Measurements from ENCODE around the gene GNB3.

The GNB3 gene

DNA sequence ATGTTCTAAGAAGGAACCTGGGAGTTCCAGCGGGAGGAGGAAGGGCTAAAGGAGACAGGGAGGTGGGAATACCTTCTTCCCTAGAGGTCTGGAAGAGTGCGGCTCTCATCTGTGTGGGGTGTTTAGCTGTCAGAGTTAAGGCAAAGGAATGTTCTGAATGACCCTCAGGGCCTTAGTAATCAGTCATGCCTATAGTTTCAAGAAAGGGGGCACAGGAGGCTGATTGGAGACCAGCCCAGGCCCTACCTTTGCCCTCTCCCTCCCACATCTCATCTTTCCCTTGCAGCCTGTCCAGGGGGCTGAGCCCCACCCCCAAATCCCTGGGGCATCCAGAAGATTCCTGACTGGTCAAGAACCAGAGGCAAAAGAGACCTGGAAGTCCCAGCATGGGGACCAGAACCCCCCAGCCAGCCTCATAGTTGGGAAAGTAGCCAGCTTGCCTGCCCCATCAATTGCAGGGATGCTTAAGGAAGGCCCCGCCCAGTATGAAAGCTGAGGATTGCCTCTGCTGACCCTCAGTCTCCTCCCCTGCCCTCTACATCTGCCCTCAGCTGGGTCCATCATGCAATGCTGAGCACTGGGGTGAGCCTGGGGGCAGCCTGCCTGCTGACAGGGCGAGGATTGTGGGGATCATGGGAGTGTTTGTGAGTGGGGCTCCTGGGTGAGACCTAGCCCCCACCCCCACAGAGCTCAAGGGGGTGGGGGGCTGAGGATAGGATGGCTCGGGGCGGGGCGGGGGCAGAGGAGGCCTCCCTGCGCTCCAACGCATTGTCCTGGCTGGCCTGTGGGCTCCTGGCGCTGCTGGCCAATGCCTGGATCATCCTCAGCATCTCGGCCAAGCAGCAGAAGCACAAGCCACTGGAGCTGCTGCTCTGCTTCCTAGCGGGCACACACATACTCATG, 17.3 kb upstream of the GNB3 start:
- H3K4me3 ChIP-seq (ENCODE audit: control insufficient read depth, low read depth, low read length): no peak overlapping the region
- TF ChIP-seq, protein P1, sequence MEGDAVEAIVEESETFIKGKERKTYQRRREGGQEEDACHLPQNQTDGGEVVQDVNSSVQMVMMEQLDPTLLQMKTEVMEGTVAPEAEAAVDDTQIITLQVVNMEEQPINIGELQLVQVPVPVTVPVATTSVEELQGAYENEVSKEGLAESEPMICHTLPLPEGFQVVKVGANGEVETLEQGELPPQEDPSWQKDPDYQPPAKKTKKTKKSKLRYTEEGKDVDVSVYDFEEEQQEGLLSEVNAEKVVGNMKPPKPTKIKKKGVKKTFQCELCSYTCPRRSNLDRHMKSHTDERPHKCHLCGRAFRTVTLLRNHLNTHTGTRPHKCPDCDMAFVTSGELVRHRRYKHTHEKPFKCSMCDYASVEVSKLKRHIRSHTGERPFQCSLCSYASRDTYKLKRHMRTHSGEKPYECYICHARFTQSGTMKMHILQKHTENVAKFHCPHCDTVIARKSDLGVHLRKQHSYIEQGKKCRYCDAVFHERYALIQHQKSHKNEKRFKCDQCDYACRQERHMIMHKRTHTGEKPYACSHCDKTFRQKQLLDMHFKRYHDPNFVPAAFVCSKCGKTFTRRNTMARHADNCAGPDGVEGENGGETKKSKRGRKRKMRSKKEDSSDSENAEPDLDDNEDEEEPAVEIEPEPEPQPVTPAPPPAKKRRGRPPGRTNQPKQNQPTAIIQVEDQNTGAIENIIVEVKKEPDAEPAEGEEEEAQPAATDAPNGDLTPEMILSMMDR (IDR thresholded peaks at IDR 0.05; ENCODE audit: control insufficient read depth, insufficient read depth, low read depth, low read length, missing control alignments): no peak
- no peak for DNase-seq (ENCODE audit: low read depth)

DNA sequence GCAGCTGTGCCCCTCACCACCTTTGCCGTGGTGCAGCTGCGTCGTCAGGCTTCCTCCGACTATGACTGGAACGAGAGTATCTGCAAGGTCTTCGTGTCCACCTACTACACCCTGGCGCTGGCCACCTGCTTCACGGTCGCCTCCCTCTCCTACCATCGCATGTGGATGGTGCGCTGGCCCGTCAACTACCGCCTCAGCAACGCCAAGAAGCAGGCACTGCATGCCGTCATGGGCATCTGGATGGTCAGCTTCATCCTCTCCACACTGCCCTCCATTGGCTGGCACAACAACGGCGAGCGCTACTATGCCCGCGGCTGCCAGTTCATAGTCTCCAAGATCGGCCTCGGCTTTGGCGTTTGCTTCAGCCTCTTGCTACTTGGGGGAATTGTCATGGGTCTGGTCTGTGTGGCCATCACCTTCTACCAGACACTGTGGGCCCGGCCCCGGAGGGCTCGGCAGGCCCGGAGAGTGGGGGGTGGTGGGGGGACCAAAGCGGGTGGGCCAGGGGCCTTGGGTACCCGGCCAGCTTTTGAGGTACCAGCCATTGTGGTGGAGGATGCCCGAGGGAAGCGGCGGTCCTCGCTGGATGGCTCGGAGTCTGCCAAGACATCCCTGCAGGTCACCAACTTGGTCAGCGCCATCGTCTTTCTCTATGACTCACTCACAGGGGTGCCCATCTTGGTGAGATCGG, 16.5 kb upstream of the GNB3 start:
- no peak for DNase-seq (ENCODE audit: low read depth)
- no peak overlapping the region for H3K4me3 ChIP-seq (ENCODE audit: control insufficient read depth, low read depth, low read length)
- TF ChIP-seq, protein P1 (IDR thresholded peaks at IDR 0.05; ENCODE audit: control insufficient read depth, insufficient read depth, low read depth, low read length, missing control alignments): no peak

DNA sequence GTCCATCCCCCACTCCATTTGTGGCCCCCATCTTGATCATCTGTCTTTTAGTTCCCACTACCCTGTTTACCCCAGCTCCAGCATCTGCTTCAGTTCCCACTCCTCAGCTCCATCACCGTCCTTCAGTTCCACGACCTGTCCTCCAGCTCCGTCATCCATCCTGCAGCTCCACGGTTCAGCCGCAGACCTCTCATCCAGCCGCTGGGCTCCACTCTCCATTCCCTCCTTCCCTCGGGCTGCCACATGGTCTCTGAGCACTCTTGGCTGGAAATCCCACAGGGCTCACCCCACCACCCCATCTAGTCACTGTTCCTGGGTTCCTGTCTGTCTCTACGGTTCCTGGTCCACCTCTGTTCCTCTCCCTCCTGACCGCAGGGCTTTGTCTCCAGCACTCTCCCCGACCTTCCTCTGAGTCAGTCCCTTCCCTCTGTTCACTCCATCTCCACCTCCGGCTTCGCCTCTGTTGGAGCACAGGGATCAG, 15.8 kb upstream of the GNB3 start:
- DNase-seq (ENCODE audit: low read depth): no peak
- TF ChIP-seq, protein P1 (IDR thresholded peaks at IDR 0.05; ENCODE audit: control insufficient read depth, insufficient read depth, low read depth, low read length, missing control alignments): no peak
- H3K4me3 ChIP-seq (ENCODE audit: control insufficient read depth, low read depth, low read length): peak overlapping the region; percentile 34

DNA sequence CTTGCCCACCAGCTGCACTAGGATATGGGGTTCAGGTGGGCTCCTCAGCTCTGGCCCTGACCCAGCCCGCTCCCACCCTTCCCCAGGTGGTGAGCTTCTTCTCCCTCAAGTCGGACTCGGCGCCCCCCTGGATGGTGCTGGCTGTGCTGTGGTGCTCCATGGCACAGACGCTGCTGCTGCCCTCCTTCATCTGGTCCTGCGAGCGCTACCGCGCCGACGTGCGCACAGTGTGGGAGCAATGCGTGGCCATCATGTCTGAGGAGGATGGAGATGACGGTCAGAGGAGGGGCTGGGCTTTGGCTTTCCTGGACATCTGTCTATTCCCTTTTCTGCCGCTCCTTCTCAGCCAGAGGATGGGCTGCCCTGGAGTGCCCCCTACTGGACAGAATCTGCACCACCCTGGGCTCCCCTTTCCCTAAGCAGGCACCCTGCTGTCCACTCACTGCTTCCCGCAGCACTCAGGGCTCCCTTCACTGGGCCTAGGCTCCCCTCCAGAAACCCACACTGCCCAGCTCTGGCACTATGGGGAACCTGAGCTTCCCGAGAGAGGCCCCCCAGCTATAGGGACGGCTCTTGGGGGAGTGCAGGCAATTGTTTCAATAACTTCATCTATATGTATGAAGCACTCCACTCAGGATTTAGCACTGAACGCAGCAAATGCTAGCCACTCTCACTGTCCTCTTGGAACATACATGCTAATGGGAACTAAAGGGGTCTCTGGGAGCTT, 15.2 kb upstream of the GNB3 start:
- peak overlapping the region; percentile 34 for H3K4me3 ChIP-seq (ENCODE audit: control insufficient read depth, low read depth, low read length)
- TF ChIP-seq, protein P1 (IDR thresholded peaks at IDR 0.05; ENCODE audit: control insufficient read depth, insufficient read depth, low read depth, low read length, missing control alignments): peak; percentile 97
- peak; percentile 39 for DNase-seq (ENCODE audit: low read depth)

DNA sequence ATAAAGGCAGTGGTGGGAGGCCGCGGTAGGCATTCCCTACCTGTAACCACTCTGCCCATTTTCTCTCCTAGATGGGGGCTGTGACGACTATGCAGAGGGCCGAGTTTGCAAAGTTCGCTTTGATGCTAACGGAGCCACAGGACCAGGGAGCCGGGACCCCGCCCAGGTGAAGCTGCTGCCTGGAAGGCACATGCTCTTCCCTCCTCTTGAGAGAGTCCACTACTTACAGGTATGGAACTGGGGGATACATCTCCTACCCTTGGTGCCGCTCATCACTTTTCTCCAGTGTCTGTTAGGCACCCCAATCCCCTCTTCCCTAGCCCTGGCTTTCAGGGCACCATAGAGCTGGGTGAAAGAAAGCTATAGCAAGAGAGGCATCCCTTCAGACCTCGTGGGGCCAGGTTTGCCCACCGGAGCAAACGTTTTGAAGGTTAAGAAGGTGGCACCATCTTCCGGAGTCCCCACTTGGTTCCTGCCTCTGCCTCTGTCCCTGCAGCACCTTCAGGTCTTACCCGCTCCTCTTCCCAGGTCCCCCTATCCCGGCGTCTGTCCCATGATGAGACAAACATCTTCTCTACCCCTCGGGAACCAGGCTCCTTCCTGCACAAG, 14.5 kb upstream of the GNB3 start:
- no peak overlapping the region for H3K4me3 ChIP-seq (ENCODE audit: control insufficient read depth, low read depth, low read length)
- DNase-seq (ENCODE audit: low read depth): no peak
- TF ChIP-seq, protein P1 (IDR thresholded peaks at IDR 0.05; ENCODE audit: control insufficient read depth, insufficient read depth, low read depth, low read length, missing control alignments): no peak

Data from AG09309 (cell line).